SK-N-SH (cell line): ENCODE measurements around the gene FMN1. TPM values are rescaled to one million over a fixed set of nuclear protein-coding genes. Genes with fewer than 3 reads are reported as not detected.

Source experiments
- CTCF ChIA-PET: fragments of 300-600, 350-600 bp; formaldehyde crosslinking; extraction: SDS; loops from one replicate; lab custom pipeline; 2021; lab: Yijun Ruan, JAX
- POLR2A ChIA-PET: fragments of 350-600 bp; sonication (Branson Sonifier 250); formaldehyde crosslinking; extraction: SDS; loops from one replicate; lab custom pipeline; 2020; ENCODE audit warnings: antibody characterized with exemption, inconsistent platforms; lab: Yijun Ruan, JAX
- DNase-seq: peaks from one replicate; pipeline ENCODE4 v3.0.0; 2012
- H2AFZ ChIP-seq: fragments of 200-600 bp; sonication (generic); 2 replicates; pipeline ENCODE4 v1.8.1; 2016; ENCODE audit warnings: antibody characterized with exemption, mild to moderate bottlenecking, low read depth
- H3F3A ChIP-seq: fragments of 200-600 bp; sonication (generic); replicated peaks from 2 replicates; pipeline ENCODE3; 2016; ENCODE audit warnings: antibody characterized with exemption, mild to moderate bottlenecking; ENCODE audit not compliant: insufficient read depth
- H3K27ac ChIP-seq, 2 experiments: fragments of 200-500 bp in 1 of 2; fragments of 200-600 bp in 1 of 2; sonication (Bioruptor generic) in 1 of 2; sonication (generic), shearing (Covaris generic) in 1 of 2; 2 replicates each; pipeline versions ENCODE4 v1.5.1 to v1.6.1; 2014 to 2016; ENCODE audit warnings: low read depth in 2 of 2, inconsistent platforms in 1 of 2, low read length in 1 of 2, mild to moderate bottlenecking in 1 of 2, mixed read lengths in 1 of 2
- H3K27me3 ChIP-seq: fragments of 200-600 bp; sonication (generic), shearing (Covaris generic); 2 replicates; pipeline ENCODE4 v1.6.1; 2016; ENCODE audit warnings: mixed run types; ENCODE audit not compliant: insufficient read depth
- H3K36me3 ChIP-seq, 2 experiments: fragments of 200-500 bp in 1 of 2; fragments of 200-600 bp in 1 of 2; sonication (Bioruptor generic) in 1 of 2; sonication (generic) in 1 of 2; replicated peaks in 1 of 2; 2 replicates each; pipeline versions ENCODE3 to v1.5.1; 2014 to 2016; ENCODE audit warnings: low read length in 1 of 2, mild to moderate bottlenecking in 1 of 2; ENCODE audit not compliant: insufficient read depth in 2 of 2, control insufficient read depth in 1 of 2
- H3K4me1 ChIP-seq, 2 experiments: fragments of 200-500 bp in 1 of 2; fragments of 200-600 bp in 1 of 2; sonication (Bioruptor generic) in 1 of 2; sonication (generic), shearing (Covaris generic) in 1 of 2; 2 replicates each; pipeline versions ENCODE4 v1.5.1 to v1.6.1; 2014 to 2016; ENCODE audit warnings: low read depth in 1 of 2, low read length in 1 of 2, mixed run types in 1 of 2; ENCODE audit not compliant: insufficient read depth in 2 of 2, control insufficient read depth in 1 of 2
- H3K4me2 ChIP-seq: fragments of 200-600 bp; sonication (generic), shearing (Covaris generic); 2 replicates; pipeline ENCODE4 v1.6.1; 2017; ENCODE audit warnings: mixed run types
- H3K4me3 ChIP-seq, 2 experiments: fragments of 200-500 bp in 1 of 2; fragments of 200-600 bp in 1 of 2; sonication (Bioruptor generic) in 1 of 2; sonication (generic), shearing (Covaris generic) in 1 of 2; 2 replicates each; pipeline versions ENCODE4 v1.5.1 to v1.8.1; 2014 to 2016; ENCODE audit warnings: low read depth in 2 of 2, inconsistent platforms in 1 of 2, low read length in 1 of 2, mild to moderate bottlenecking in 1 of 2, mixed read lengths in 1 of 2, moderate library complexity in 1 of 2
- H3K79me2 ChIP-seq: fragments of 200-600 bp; sonication (generic); 2 replicates; pipeline ENCODE4 v1.8.1; 2017; ENCODE audit warnings: mild to moderate bottlenecking; ENCODE audit not compliant: insufficient read depth
- H3K9ac ChIP-seq: fragments of 200-600 bp; sonication (generic); 2 replicates; pipeline ENCODE4 v1.6.1; 2017; ENCODE audit warnings: mixed run types
- H3K9me2 ChIP-seq: fragments of 200-600 bp; sonication (generic); 2 replicates; pipeline ENCODE4 v1.6.1; 2017; ENCODE audit warnings: mixed run types
- H3K9me3 ChIP-seq: fragments of 200-600 bp; sonication (generic); 2 replicates; pipeline ENCODE4 v1.6.1; 2017; ENCODE audit warnings: mixed run types, mild to moderate bottlenecking, moderate library complexity
- H4K20me1 ChIP-seq: fragments of 200-600 bp; sonication (generic); 2 replicates; pipeline ENCODE4 v1.6.1; 2017; ENCODE audit warnings: mild to moderate bottlenecking, mixed run types; ENCODE audit not compliant: insufficient read depth
- CHD2 ChIP-seq: fragments of 150-350 bp; IDR thresholded peaks from 2 replicates; pipeline ENCODE4 v1.6.1; 2018; ENCODE audit warnings: low read length; ENCODE audit not compliant: partially characterized antibody
- ELF1 ChIP-seq: IDR thresholded peaks from 2 replicates; pipeline ENCODE4 v1.4.0; 2012
- EZH2phosphoT487 ChIP-seq: fragments of 200-600 bp; sonication (generic); IDR thresholded peaks from 2 replicates; pipeline ENCODE4 v1.6.1; 2017; ENCODE audit warnings: low read depth, mixed run types, mild to moderate bottlenecking, antibody characterized with exemption, moderate library complexity, borderline replicate concordance
- FOSL2 ChIP-seq: IDR thresholded peaks from 2 replicates; pipeline ENCODE4 v1.4.0; 2012; ENCODE audit warnings: low read depth, mild to moderate bottlenecking, moderate library complexity, borderline replicate concordance
- FOXM1 ChIP-seq: IDR thresholded peaks from 2 replicates; pipeline ENCODE4 v1.4.0; 2012; ENCODE audit warnings: low read depth, mild to moderate bottlenecking
- GABPA ChIP-seq: IDR thresholded peaks from 2 replicates; pipeline ENCODE4 v1.4.0; 2012; ENCODE audit warnings: low read depth, mild to moderate bottlenecking
- GATA2 ChIP-seq: sonication (generic); formaldehyde crosslinking; IDR thresholded peaks from 2 replicates; pipeline ENCODE4 v1.5.0; 2020; ENCODE audit warnings: mild to moderate bottlenecking, missing genetic modification reagents
- MAX ChIP-seq: IDR thresholded peaks from 2 replicates; pipeline ENCODE4 v1.4.0; 2012; ENCODE audit warnings: low read depth
- MEF2A ChIP-seq: IDR thresholded peaks from 2 replicates; pipeline ENCODE4 v1.4.0; 2012; ENCODE audit warnings: low read depth, borderline replicate concordance
- MXI1 ChIP-seq: IDR thresholded peaks from 2 replicates; pipeline ENCODE4 v1.6.1; 2012; ENCODE audit warnings: mild to moderate bottlenecking, low read depth, low read length, improper control_type of control experiment
- NFIC ChIP-seq: IDR thresholded peaks from 2 replicates; pipeline ENCODE4 v1.4.0; 2012; ENCODE audit warnings: borderline replicate concordance
- NRF1 ChIP-seq: IDR thresholded peaks from 2 replicates; pipeline ENCODE4 v1.6.1; 2012; ENCODE audit warnings: low read depth, mild to moderate bottlenecking, low read length
- RCOR1 ChIP-seq: fragments of 150-350 bp; IDR thresholded peaks from 2 replicates; pipeline ENCODE4 v1.6.1; 2017; ENCODE audit warnings: antibody characterized with exemption, low read length
- RFX5 ChIP-seq: IDR thresholded peaks from 2 replicates; pipeline ENCODE4 v1.6.1; 2012; ENCODE audit warnings: mild to moderate bottlenecking, improper control_type of control experiment, low read length
- RXRA ChIP-seq: IDR thresholded peaks from 2 replicates; pipeline ENCODE4 v1.4.0; 2012; ENCODE audit warnings: low read depth, mild to moderate bottlenecking, borderline replicate concordance
- SIN3A ChIP-seq: IDR thresholded peaks from 2 replicates; pipeline ENCODE4 v1.6.1; 2012; ENCODE audit warnings: low read depth, mild to moderate bottlenecking, low read length, moderate library complexity, borderline replicate concordance
- SMC3 ChIP-seq: IDR thresholded peaks from 2 replicates; pipeline ENCODE4 v1.6.1; 2012; ENCODE audit warnings: low read depth, low read length, improper control_type of control experiment
- TAF1 ChIP-seq: IDR thresholded peaks from 2 replicates; pipeline ENCODE4 v1.6.1; 2012; ENCODE audit warnings: low read depth, mild to moderate bottlenecking, low read length, moderate library complexity, borderline replicate concordance
- TCF12 ChIP-seq: IDR thresholded peaks from 2 replicates; pipeline ENCODE4 v1.4.0; 2012
- TEAD4 ChIP-seq: IDR thresholded peaks from 2 replicates; pipeline ENCODE4 v1.4.0; 2012; ENCODE audit warnings: mild to moderate bottlenecking, borderline replicate concordance; ENCODE audit not compliant: insufficient read depth
- USF2 ChIP-seq: fragments of 150-350 bp; IDR thresholded peaks from 2 replicates; pipeline ENCODE4 v1.6.1; 2017; ENCODE audit warnings: antibody characterized with exemption, low read length, low read depth, borderline replicate concordance
- YY1 ChIP-seq: IDR thresholded peaks from 2 replicates; pipeline ENCODE4 v1.4.0; 2012; ENCODE audit warnings: low read depth, mild to moderate bottlenecking
- WGBS: methylation state at CpG from one replicate; pipeline ENCODE4 v1.1.6; 2017; ENCODE audit warnings: low lambda C conversion rate; 5-methylcytosine and 5-hydroxymethylcytosine counted together
- polyA plus RNA-seq, 3 experiments: library from polyadenylated mRNA; depleted of rRNA; stranded (reverse); fragments of >200 nt; gene quantifications; 2 replicates each; pipeline ENCODE4 v1.2.3, GENCODE V29; 2012
- TF ChIP-seq, protein P1 (sequence below): IDR thresholded peaks from 2 replicates; pipeline ENCODE4 v1.4.0; 2012; ENCODE audit warnings: low read depth, borderline replicate concordance
- TF ChIP-seq, protein P2 (sequence below): fragments of 150-350 bp; IDR thresholded peaks from 2 replicates; pipeline ENCODE4 v1.6.1; 2016; ENCODE audit warnings: mild to moderate bottlenecking, low read depth, low read length
- TF ChIP-seq, protein P3 (sequence below): IDR thresholded peaks from 2 replicates; pipeline ENCODE4 v1.6.1; 2012; ENCODE audit warnings: mild to moderate bottlenecking, low read depth, low read length, moderate library complexity

FMN1 gene
- polyA plus RNA-seq, 1 of the 3 experiments (the other 2 are of a cell fraction): 9.1 TPM

GRCh38 chr15:32870240-32871033 lies 324.1 kb downstream of the FMN1 start:
- no peak overlapping the region for H3K4me3 ChIP-seq
- H3K9me3 ChIP-seq: no peaks in the 10 kb centered on the region
- peaks cover 47% of the 10 kb centered on the region for H3K79me2 ChIP-seq
- ChIA-PET POLR2A (no interaction called here), CTCF (interaction anchor here (1.0 to 1.1 kb wide), 2 partner anchors 25 to 27 kb away, joined by 3 read pairs; no protein-coding TSS in a partner anchor)
- peak overlapping the region; percentile 11; the same call in 1 of the 2 replicates for H3K4me2 ChIP-seq
- DNase-seq: no peak
- H3K9me2 ChIP-seq: no peaks in the 10 kb centered on the region
- no peaks in the 10 kb centered on the region for H4K20me1 ChIP-seq
- H3K27me3 ChIP-seq: no peaks in the 10 kb centered on the region
- peak overlapping the region; percentile 51 to 91; a peak in 3 of 4 replicates for H3K27ac ChIP-seq
- peak overlapping the region; percentile 63 for H3K9ac ChIP-seq
- 34% methylated on average over 14 of the region's 14 CpGs for WGBS
- peaks cover 53% of the 10 kb centered on the region for H3F3A ChIP-seq
- peaks cover 5 to 25% of the 10 kb centered on the region in 2 experiments; a peak in 3 of 4 replicates for H3K4me1 ChIP-seq
- peaks cover 4 to 46% of the 10 kb centered on the region in 2 experiments for H3K36me3 ChIP-seq
- H2AFZ ChIP-seq: no peak overlapping the region
- TF ChIP-seq TCF12 (peak; percentile 63), NRF1 (no peak), FOXM1 (no peak), FOSL2 (peak; percentile 88; the same call in 1 of the 2 replicates), YY1 (no peak), ELF1 (0 out of 2 replicates have a peak, but pooled peaks have one; percentile 21), GATA2 (CRISPR knock-in tag) (no peak), TAF1 (no peak), CHD2 (no peak), EZH2phosphoT487 (no peak), SMC3 (no peak), RXRA (peak; percentile 16; the same call in 1 of the 2 replicates), GABPA (no peak), USF2 (no peak), MXI1 (no peak), MAX (0 out of 2 replicates have a peak, but pooled peaks have one; percentile 16), TEAD4 (0 out of 2 replicates have a peak, but pooled peaks have one; percentile 7), SIN3A (no peak), RFX5 (no peak), NFIC (no peak), RCOR1 (no peak), MEF2A (peak; percentile 88)
- TF ChIP-seq, protein P1, sequence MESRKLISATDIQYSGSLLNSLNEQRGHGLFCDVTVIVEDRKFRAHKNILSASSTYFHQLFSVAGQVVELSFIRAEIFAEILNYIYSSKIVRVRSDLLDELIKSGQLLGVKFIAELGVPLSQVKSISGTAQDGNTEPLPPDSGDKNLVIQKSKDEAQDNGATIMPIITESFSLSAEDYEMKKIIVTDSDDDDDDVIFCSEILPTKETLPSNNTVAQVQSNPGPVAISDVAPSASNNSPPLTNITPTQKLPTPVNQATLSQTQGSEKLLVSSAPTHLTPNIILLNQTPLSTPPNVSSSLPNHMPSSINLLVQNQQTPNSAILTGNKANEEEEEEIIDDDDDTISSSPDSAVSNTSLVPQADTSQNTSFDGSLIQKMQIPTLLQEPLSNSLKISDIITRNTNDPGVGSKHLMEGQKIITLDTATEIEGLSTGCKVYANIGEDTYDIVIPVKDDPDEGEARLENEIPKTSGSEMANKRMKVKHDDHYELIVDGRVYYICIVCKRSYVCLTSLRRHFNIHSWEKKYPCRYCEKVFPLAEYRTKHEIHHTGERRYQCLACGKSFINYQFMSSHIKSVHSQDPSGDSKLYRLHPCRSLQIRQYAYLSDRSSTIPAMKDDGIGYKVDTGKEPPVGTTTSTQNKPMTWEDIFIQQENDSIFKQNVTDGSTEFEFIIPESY: 0 out of 2 replicates have a peak, but pooled peaks have one; percentile 28
- TF ChIP-seq, protein P2, sequence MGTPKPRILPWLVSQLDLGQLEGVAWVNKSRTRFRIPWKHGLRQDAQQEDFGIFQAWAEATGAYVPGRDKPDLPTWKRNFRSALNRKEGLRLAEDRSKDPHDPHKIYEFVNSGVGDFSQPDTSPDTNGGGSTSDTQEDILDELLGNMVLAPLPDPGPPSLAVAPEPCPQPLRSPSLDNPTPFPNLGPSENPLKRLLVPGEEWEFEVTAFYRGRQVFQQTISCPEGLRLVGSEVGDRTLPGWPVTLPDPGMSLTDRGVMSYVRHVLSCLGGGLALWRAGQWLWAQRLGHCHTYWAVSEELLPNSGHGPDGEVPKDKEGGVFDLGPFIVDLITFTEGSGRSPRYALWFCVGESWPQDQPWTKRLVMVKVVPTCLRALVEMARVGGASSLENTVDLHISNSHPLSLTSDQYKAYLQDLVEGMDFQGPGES: no peak
- TF ChIP-seq, protein P3, sequence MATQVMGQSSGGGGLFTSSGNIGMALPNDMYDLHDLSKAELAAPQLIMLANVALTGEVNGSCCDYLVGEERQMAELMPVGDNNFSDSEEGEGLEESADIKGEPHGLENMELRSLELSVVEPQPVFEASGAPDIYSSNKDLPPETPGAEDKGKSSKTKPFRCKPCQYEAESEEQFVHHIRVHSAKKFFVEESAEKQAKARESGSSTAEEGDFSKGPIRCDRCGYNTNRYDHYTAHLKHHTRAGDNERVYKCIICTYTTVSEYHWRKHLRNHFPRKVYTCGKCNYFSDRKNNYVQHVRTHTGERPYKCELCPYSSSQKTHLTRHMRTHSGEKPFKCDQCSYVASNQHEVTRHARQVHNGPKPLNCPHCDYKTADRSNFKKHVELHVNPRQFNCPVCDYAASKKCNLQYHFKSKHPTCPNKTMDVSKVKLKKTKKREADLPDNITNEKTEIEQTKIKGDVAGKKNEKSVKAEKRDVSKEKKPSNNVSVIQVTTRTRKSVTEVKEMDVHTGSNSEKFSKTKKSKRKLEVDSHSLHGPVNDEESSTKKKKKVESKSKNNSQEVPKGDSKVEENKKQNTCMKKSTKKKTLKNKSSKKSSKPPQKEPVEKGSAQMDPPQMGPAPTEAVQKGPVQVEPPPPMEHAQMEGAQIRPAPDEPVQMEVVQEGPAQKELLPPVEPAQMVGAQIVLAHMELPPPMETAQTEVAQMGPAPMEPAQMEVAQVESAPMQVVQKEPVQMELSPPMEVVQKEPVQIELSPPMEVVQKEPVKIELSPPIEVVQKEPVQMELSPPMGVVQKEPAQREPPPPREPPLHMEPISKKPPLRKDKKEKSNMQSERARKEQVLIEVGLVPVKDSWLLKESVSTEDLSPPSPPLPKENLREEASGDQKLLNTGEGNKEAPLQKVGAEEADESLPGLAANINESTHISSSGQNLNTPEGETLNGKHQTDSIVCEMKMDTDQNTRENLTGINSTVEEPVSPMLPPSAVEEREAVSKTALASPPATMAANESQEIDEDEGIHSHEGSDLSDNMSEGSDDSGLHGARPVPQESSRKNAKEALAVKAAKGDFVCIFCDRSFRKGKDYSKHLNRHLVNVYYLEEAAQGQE: no peak
